ENCODE data around the gene FRMD6.

Gene FRMD6

DNA sequence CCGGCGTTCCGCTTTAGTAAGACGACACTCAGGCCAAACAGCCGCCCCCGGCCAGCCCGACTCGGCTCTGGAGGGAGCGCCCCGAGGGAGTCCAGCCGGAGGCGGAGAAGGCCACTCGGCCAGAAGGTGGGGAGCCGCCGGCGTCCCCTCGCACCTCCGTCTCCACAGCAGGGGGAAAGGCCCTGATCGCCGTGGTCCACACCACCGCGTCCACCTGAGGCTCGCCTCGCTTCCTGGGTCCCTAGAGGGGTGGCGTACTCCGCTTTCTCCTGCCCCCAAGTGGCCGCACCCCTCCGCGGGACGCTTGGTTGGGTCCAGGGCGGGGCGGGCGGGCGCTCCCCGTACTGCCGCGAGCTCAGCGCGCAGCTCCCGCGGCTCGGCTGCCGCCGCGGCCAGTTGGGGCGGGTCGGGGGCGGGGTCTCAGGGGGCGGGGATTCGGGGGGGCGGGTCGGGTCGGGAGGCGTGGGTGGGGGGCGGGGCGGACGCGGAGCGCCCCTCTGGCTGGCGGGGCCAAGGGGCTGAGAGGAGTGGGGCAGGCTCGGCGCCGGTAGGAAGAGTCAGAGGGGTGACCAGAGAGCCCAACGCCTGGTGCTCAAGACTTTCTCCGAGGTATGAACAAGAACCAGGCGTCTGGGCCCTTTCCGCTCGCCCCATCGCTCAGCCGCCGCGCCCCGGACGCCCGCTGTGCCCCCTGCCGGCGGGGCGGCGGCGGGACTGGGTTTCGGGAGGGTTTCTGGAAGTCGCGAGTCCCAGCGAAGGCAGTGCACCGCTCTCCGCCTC, at the start of gene FRMD6:
TSS of gene FRMD6 (plus strand) at position 523 of the 780 bp plus-strand sequence. CDS start 37,927 bp downstream, outside the sequence.
- peak; percentile 76 for DNase-seq

DNA sequence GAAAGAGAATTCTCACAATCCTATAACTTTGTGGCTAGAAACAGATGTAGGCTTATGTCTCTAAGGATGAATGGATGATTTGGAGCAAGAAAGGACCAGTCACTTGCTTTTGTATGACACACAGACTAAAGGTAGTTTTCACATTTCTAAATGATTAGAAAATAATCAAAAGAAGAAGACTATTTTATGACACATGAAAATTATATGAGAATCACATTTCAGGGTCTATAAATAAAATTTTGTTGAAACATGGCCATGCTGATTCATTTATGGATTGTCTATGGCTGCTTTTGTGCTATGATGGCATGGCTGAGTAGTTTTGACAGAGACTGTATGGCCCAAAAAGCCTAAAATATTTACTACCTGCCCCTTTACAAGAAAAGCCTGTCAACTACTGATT, 49.4 kb upstream of the FRMD6 start:
- no peak for DNase-seq

DNA sequence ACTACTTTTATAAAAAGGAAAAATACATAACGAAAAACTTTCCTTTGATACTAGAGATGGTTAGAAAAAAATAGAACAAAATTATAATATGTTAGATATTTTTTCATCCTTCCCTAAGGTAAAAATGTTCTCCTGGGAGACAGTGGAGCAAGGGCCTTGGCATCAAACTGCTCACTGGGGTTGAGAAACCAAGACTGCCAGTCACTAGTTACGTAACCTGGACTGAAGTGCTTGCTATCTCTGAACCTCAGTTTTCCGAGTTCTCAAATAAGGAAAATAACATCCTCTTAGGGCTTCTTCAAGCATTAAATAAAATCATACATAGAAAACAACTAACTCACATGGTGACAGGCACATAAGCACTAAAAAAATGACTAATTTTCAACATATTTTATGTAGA, 48.2 kb upstream of the FRMD6 start:
- DNase-seq, result no peak

DNA sequence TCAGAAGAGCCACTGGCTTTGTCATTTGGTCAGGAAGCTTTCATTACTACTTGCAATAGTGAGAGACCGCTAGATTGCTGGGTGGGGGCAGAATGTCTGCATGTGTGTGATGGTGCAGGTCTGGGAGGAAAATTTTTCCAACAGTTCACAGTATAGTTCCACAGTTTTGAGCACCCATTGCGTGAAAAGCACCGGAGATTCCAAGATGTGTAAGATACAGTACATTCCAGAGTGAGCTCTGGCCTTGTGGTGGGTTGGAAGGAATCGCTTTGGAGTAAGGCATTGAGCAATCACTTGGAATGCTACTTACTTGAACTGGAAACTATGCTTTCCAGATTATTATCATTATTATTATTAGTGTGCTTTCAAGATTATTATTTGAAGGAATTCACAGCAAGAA, 47.6 kb upstream of the FRMD6 start:
- no peak for DNase-seq

DNA sequence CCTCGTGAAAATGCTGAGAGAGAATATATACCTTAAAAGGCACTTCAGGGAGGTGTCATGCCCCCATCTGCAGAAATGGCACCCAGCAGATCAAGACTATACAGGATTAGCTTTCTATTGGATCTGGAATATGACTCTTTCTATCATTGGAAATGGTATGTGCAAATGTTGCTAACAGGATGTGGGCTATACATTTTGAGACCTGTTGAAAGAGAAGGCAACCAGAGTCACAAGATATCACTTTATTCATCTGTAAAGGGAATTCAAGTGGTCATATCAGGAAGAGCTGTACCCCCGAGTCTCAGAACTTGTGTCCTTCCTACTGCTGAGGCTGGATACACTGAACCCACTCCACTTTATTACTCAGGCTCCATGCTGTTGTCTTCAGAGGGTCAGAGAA, 46.1 kb upstream of the FRMD6 start:
- no peak for DNase-seq

DNA sequence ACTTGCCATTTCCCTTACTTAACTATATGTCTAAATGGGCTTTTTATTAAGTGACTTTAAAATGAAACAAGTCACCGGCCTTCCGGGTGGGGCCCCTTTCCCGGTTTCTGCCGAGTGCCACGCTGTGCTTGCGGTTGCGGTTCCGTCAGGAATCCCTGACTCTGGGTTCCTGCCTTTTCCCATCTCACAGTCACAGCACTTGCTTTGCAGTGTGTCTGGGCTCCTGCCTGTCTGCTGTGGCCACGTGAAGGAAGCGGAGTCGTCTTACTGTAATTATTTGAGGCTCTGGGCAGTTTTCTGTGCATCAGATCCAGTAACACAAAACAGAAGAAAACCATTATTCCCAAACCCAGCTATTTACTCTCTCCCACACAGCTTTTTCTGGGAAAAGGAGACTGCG, 44.0 kb upstream of the FRMD6 start:
- no peak for DNase-seq

DNA sequence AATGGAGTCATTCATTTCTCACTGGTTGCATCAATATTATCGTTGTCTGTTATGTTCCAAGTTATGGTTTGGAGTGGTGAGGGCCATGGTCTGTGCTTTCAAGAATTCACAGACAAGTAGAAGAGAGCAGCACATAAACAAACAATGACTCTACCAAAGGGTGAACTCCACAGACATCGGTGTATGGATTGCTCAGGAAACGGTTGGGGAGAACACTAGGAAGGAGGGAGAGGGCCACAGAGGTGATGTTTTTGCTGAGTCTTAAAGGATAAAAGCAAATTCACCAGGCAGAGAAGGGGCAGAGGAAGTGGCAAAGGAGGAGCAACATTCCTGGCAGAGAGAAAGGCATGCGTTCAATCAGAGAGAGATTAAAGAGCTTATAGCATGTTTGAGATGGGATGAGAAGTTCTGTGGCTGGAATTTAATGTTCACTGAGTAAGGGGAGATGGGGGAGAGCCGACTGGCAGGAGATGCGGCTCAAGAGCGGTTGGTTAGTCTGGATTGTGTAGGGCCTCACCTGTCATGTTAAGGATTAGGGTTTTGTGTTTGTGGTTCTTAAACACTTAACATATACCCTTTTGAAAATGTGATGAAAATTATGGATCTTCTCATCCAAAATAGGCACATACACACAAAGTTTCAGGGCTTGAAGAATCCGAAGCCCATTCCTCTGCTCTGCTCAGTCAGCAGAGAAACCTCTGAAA, 42.3 kb upstream of the FRMD6 start:
- DNase-seq, result no peak

DNA sequence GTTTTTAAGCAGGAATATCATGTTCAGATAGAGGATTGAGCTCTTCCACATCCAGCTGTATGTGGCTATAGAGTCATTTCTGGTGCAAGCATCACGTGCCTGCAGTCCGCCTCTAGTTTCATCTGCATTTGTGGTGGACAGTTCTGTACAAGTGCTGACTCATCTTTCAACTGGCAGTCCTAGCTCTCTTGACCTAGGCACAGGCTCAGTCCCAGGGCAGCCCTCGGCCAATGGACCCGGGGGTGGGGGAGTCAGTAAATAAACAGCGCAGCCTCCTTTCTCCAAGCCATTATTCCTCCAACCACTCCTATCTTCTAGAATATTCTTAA, 41.8 kb upstream of the FRMD6 start:
- no peak for DNase-seq

DNA sequence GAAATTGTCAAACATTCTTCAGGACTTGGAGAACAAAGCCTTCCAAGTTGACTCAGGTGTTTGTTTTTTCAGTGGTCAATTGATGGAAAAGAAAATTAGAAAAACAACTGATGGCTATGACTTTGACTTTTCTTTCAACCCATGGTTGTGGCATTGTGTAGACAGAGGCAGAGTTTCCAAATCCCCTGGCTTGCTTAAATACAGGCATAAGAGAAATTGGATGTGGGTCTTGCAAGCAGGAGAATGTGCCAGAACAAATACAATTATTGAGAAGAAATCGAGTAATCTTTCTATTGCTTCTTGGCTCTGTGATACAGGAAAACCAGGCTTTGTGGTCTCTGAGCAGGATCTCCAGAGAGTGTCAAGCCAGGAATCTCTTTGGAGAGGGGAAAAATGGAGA, 40.9 kb upstream of the FRMD6 start:
- no peak for DNase-seq

DNA sequence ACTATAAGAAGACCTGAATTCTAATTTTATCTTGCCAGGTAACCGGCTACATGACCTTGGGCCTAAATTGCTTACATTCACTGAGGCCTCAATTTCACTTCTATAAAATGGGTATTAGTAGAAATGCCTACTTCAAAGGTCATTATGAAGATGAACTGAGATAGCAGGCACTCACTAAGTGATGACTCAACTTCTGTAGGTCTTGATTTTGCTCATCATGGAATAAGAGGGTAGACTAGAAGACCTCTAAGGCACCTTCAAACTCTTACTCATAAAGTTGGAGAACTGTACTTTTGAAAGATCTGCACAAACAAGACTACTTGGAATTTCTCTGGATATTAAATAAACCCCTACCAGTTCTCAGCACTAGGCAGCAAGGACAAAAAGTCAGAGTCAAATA, 39.3 kb upstream of the FRMD6 start:
- DNase-seq, result no peak

DNA sequence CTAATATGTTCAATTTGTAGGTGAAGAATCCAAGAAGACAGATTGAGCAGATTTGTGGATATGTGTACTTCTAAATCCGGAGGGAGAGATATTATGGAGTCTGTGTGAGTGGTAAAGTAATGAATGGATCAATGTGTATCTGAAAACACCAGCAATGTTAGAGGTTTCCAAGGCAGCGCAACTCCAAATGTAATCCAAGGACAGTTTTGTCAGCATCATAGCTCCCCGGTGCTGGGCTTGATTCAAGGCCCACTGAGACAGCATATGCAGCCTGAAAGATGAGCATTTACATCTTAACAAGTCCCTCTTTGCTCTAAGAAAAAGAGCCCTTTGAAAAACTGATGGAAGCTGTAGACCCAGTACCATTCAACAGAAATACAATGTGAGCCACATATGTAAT, 38.3 kb upstream of the FRMD6 start:
- no peak for DNase-seq

DNA sequence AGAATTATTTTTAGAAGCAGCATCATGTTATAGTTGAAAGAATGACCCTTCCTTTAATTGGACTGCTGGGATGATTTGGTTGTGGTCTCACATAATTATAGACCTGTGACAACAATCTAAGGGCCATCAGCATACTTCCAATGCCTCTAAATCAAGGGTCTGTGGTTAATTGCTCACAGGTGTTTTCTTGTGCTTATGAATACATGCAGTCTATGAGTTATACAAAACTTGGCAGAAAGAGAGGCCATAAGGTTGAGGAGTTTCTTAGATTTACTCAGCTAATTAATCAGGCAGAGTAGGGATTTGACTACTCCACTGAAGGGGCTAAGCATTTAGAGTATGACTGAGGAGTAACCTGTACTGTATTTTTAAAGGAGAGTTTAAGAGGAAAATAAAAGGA, 37.0 kb upstream of the FRMD6 start:
- DNase-seq, result peak; percentile 58

DNA sequence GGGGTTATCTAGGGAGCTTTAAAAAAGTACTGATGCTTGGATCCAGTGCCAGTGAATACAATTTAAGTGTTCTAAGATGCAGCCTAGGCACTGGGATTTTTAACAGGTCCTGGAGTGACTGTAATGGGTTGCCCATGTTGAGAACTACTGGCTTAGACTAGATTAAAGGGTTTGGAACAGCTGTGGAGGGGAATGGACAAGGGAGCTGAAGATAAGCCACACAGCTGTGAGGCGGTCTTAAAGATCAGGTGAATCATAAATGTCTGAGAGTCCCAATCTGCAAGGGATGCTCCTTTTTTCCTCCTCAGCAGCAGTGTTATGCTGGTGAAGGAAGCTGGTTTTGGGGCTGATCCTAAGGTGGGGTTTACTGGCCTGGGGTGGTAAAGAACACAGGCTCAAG, 35.5 kb upstream of the FRMD6 start:
- no peak for DNase-seq

DNA sequence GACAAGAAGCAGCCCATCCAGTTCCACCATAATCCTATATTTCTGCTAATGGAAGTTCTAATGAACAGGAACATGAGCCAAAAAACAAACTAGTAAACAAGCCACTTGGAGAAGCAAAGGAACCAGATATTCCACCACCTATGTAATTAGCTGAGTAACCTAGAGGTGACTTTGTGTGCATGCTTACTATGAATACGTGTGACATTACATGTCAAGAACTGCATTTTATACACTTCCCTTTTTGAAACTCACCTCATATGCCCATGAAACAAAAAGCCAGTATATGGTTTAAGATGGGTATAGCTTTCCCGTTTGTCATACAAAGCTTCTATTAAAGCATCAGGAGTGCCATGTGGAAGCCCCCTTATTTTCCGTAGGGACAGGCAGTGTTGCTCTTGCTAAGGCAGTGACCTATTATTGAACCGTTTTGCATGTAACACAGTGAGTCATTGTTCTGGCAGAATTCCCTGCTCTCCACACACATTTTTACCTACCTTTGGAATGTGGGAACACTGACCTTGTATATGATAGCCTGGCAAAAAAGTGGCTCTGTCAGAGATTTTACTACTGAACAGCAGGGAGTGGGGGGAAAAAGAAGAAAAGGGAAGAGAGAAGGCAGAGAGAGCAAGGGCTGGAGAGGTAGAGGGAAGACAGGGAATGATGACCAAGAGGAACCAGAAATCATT, 34.8 kb upstream of the FRMD6 start:
- DNase-seq, result no peak

DNA sequence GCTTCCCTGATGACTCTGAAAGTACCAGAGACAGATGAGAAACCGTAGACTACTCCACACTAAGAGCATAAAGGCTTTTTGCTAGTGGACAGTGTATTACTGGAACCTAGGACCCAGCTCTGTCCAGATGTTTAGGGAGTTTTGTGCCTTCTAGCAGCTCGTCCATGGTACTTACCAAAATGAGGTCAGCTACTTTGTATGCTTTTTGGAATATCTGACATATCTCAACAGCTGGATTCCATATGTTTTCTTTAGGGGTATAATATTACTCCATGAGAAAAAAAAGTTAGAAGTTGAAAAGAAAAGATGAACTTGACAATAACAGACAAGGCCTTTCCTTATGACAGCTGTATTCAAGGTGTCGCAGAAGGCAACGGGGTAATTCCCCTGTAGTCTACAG, 32.1 kb upstream of the FRMD6 start:
- no peak for DNase-seq

DNA sequence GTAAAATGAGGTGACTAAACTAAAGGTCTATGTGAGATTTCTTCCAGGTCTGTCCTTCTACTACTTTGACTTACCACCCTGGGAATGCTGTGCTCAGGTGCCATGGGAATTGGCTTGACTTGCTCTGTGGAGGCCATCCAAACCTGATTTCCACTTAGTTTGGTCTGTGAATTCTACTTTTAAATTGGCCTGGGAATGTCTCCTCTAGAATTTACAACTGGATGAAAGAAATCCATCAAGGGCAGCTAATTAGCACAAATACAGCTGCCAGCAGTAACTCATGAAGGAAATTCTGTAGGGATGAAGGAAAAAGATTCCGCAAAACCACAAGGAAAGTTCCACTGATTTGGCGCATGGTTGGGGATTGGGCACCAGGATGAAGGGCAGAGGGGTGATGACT, 31.7 kb upstream of the FRMD6 start:
- DNase-seq, result no peak

DNA sequence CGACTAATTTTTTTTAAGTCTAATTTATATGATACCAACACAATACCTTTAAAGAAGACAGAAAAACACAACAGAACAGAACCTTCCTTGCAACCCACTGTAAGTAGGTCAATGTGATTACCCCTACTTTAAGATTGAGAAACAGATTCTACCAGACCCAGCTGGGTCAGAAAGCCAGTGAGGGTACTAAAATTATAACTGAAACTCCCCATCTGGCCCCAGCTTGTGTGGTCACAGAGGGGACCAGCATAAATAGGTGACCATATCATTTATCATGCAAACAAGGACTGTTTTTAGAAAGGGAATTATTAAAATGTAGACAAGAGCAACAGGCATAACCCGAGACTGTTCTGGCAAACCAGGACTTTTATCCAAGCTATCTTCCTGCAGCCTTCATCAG, 30.1 kb upstream of the FRMD6 start:
- DNase-seq, result no peak

DNA sequence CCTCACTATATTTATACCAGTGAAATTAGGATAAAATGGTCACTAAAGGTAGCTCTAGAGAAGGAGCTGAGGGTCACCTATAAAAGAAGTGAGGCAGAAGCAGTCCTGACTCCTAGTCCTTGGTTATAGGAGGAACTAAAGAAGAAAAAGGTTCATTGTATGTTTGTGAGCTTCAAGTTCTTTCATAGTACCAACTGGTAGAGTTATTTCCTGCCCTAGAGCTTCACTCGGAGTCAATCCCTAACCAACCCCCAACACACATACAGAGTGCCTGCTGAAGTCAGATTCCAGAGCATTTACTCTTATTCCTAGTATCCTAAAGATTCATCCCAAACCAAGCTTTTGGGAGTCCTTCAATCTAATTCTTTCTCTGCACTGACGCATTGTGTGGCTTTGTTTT, 29.3 kb upstream of the FRMD6 start:
- no peak for DNase-seq

DNA sequence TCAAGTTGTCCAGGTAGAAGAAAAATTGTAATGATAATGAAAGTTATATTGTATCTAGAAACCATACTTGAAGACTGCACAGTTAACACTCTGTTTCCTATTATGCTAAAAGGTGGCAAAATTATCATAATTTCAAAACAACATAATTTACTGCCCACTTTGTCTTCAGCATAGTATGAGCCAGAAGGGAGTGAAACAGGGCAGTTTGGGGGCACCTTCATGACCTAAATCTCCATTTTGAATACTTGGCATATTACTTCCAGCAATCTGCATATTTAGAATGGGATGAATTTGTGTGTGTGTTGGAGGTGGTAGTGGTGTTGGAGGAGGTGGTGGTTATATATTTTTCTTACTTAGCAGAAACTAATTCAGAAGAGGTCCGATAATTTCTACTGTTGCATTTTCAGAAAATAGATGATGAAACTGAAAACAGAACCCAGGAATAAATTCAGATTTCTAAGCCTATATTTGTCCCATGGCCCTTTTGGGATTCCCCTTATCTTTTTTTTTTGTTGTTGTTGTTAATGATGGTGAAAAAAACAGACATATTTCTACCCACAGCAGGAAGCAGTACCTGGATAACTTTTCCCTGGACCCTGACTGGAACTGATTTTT, 26.6 kb upstream of the FRMD6 start:
- no peak for DNase-seq

DNA sequence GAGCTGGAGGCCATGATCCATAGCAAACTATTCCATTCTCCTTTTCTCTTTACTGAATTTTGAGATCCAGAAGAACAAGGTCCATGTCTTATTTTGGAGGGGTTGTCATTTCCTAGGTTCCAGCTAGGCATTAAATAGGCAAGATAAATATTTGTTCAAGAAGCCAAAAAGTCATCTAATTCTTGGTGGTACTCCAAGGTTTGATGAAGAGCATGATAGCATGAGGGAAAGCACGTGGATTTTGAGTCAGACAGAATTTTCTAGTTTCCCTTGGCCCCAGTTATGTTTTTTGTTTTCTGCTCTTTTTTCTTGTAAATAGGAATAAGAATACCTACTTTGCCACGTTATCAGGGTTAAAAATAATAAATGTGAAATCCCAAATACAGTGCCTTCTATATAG, 25.5 kb upstream of the FRMD6 start:
- DNase-seq, result no peak

DNA sequence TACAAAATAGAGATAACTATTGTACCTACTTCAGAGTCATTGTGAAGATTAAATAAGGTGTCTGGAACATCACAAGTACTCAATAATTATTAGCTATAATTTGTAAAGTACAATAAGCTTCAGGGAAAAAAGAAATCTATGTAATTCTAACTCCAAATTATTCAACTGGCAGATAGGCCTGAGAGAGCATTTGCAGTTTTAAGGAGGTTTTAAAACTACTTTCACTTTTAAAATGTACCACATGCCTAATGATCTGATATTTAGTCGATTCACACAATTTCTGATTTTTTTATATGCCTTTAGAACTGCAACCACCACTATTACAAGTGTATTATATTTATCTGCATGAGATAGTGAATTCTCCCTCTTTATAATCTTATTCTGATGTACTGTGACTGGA, 24.9 kb upstream of the FRMD6 start:
- no peak for DNase-seq

DNA sequence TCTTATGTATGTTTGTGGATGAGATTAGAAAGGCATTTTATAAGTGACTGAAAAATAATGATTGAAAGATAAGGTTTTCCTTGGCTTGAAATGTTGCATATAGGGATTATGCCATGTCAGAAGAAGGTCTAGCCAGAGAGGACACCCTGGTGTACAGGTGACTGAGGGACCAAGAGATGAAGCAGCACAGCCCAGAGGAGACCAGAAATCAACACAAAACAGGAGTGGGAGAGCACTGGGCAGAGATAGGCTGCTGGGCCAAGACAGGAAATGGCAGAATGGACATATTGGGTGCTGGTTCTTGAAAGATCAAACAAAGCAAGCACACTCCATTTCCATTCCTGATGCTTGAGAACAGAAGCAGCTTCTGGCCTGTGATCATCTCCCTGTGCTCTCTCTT, 24.4 kb upstream of the FRMD6 start:
- no peak for DNase-seq

DNA sequence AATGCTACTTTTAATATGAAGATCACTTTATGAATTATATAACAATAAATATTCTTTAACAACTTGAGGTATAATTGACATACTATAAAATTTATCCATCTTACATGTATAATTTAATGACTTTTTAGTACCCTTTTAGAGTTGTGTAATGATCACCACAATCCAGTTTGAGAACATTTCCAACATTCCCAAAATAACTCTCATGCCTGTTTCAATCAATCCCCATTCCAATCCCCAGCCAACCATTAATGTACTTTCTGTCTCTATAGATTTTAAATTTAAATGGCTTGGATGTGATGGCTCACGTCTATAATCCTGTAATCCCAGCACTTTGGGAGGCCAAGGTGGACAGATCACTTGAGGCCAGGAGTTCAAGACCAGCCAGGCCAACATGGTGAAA, 23.5 kb upstream of the FRMD6 start:
- DNase-seq, result no peak

DNA sequence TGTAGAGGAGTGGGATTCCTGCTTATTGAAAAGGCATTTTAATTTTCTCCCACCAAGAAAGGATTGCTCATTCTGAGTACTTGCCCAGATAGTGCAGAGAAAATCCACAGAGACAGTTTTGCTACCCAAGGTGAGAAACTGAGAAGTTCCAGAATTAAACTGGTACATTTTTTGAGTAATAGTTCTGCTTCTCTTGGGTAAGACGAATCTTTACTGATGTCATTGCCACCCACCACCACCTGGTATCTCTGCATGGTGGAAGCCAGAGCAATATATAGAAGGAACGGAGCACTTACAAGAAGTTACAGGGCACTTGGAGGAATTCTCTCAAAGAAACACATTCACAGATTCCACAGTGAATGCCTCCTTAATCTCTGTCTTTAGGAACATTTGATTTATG, 20.7 kb upstream of the FRMD6 start:
- no peak for DNase-seq
